Uterus (tissue), 2 donors: ENCODE data around the gene EGFLAM.

Experiments used
- POLR2A ChIP-seq, 2 donors: fragments of 450-650 bp; IDR thresholded peaks; one replicate each; pipeline ENCODE4 v1.6.1; 2016; ENCODE audit warnings: antibody characterized with exemption in 2 of 2, mild to moderate bottlenecking in 1 of 2, moderate library complexity in 1 of 2
- TF ChIP-seq, protein P1 (sequence below), 4 experiments: fragments of 200-600 bp in 2 of 4; fragments of 450-650 bp in 2 of 4; sonication (generic) in 2 of 4; IDR thresholded peaks; one replicate each; pipeline ENCODE4 v1.5.1; 2016 to 2019; ENCODE audit warnings: antibody characterized with exemption in 4 of 4, mild to moderate bottlenecking in 2 of 4, moderate library complexity in 1 of 4

DNA sequence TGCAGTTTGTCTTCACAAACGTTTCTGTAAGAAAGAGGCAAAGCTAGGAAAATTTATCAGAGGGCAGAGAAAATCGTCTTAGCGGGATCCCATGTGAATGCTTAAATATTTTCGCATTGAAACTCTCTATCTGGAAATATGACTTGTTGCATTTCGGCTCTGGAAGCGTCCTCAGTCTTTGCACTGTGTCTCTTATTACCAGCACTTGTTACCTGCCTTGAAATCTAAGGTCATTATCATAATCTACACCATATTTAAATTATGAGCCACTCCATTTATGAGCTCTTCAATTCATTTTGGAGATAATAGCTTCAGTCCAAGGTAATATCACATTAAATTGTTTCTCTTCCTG lies 1.4 kb downstream of the EGFLAM start:
- TF ChIP-seq, protein P1, sequence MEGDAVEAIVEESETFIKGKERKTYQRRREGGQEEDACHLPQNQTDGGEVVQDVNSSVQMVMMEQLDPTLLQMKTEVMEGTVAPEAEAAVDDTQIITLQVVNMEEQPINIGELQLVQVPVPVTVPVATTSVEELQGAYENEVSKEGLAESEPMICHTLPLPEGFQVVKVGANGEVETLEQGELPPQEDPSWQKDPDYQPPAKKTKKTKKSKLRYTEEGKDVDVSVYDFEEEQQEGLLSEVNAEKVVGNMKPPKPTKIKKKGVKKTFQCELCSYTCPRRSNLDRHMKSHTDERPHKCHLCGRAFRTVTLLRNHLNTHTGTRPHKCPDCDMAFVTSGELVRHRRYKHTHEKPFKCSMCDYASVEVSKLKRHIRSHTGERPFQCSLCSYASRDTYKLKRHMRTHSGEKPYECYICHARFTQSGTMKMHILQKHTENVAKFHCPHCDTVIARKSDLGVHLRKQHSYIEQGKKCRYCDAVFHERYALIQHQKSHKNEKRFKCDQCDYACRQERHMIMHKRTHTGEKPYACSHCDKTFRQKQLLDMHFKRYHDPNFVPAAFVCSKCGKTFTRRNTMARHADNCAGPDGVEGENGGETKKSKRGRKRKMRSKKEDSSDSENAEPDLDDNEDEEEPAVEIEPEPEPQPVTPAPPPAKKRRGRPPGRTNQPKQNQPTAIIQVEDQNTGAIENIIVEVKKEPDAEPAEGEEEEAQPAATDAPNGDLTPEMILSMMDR (IDR thresholded peaks at IDR 0.05) = no peak
- no peak for TF ChIP-seq POLR2A (IDR thresholded peaks at IDR 0.05)
